ENCODE data around the gene DEFB116. TPM values are rescaled to one million over a fixed set of nuclear protein-coding genes. Genes with fewer than 3 reads are reported as not detected.
"Not testable (repeated sequence)": the region's sequence is repeated elsewhere in the genome, so short reads cannot be mapped to it uniquely, and the experiment has no call there.

DEFB116 gene, protein sequence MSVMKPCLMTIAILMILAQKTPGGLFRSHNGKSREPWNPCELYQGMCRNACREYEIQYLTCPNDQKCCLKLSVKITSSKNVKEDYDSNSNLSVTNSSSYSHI
- total RNA-seq (not detected), polyA plus RNA-seq (not detected)
- long read RNA-seq, donor 1, result 0 reads
- long read RNA-seq, donor 2, result 0 reads
- long read RNA-seq, donor 3, result 0 reads
- long read RNA-seq, donor 4, result 0 reads
- long read RNA-seq, donor 5, result 0 reads
- long read RNA-seq, donor 6, result 0 reads
- long read RNA-seq, donor 7, result 0 reads
- long read RNA-seq, donor 8, result 0 reads
- long read RNA-seq, donor 9, result 0 reads
- long read RNA-seq, donor 10, result 0 reads

DNA sequence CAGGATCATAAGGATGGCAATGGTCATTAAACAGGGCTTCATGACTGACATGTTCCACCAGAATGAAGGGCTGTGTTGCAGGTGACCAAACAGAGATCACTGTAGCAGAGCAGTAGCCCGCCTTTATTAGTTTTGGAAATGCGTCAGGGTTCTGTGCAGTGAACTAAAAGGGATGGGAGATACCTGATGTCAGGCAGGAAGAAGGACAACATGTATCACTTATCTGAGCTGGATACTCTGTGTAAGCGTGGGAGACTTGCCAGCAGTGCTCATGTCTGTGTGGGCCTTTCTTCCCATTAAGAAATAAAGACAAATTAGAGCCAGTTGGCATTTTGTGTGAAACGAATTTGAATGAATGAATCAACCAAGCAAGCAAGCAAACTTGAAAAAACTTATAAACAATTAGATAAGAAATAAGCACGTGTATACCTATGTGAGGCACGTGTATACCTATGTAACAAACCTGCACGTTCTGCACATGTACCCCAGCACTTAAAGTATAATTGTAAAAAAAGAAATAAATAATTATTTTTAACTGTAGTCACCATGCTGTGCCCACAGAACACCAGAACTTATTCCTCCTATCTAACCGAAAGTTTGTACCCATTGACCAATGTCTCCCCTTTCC is at the start of gene DEFB116:
TSS of gene DEFB116 (minus strand) at position 51 of the 628 bp plus-strand sequence. CDS start at position 51, 0 bp downstream.
- 35 to 44% (median 41%) methylated on average over 8 of the region's 8 CpGs for WGBS, 4 donors
- H3K27me3 ChIP-seq, result no peaks in the 10 kb centered on the region
- H3K4me3 ChIP-seq, result no peak within 1 kb of the TSS
- H3K27ac ChIP-seq, result no peak within 1 kb of the TSS
- no peaks in the 10 kb centered on the region for H3K9me3 ChIP-seq (replicated peaks in 1 of 3)
- no peaks in the 10 kb centered on the region for H3K4me1 ChIP-seq (replicated peaks in 1 of 2)
- no peaks in the 10 kb centered on the region for H3K36me3 ChIP-seq (replicated peaks in 1 of 2)
- TF ChIP-seq POLR2A (IDR thresholded peaks at IDR 0.05), result no peak
- TF ChIP-seq, protein P1, sequence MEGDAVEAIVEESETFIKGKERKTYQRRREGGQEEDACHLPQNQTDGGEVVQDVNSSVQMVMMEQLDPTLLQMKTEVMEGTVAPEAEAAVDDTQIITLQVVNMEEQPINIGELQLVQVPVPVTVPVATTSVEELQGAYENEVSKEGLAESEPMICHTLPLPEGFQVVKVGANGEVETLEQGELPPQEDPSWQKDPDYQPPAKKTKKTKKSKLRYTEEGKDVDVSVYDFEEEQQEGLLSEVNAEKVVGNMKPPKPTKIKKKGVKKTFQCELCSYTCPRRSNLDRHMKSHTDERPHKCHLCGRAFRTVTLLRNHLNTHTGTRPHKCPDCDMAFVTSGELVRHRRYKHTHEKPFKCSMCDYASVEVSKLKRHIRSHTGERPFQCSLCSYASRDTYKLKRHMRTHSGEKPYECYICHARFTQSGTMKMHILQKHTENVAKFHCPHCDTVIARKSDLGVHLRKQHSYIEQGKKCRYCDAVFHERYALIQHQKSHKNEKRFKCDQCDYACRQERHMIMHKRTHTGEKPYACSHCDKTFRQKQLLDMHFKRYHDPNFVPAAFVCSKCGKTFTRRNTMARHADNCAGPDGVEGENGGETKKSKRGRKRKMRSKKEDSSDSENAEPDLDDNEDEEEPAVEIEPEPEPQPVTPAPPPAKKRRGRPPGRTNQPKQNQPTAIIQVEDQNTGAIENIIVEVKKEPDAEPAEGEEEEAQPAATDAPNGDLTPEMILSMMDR (IDR thresholded peaks at IDR 0.05), result no peak
- intact Hi-C loops (cut with DNase I), result no loop called here
- no peak for DNase-seq

DNA sequence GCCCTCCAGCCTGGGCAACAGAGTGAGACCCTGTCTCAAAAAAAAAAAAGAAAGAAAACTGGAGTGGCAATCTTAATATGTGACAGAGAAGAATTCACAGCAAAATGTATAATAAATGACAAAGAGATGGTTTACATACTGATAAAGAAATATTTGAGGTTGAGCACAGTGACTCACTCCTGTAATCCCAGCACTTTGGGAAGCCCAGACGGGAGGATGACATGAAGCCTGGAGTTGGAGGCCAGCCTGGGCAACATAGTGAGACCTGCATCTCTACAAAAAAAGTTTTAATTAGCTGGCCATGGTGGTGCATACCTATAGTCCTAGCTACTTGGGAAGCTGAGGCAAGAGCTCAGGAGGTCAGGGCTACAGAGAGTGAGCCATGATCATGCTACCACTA is 47.6 kb upstream of the DEFB116 start:
- Histone ChIP-seq H3K9me3 (replicated peaks in 1 of 3) (no peaks in the 10 kb centered on the region), H3K27me3 (no peaks in the 10 kb centered on the region), H3K36me3 (replicated peaks in 1 of 2) (no peaks in the 10 kb centered on the region), H3K4me3 (no peak overlapping the region), H3K4me1 (replicated peaks in 1 of 2) (no peaks in the 10 kb centered on the region), H3K27ac (no peak overlapping the region)
- intact Hi-C loops (cut with DNase I), result no loop called here
- DNase-seq, result no peak
- TF ChIP-seq POLR2A (IDR thresholded peaks at IDR 0.05), result no peak
- TF ChIP-seq, protein P1 (IDR thresholded peaks at IDR 0.05), result no peak
- WGBS, 4 donors, result 28 to 47% (median 41%) methylated on average over 1 of the region's 1 CpG

DNA sequence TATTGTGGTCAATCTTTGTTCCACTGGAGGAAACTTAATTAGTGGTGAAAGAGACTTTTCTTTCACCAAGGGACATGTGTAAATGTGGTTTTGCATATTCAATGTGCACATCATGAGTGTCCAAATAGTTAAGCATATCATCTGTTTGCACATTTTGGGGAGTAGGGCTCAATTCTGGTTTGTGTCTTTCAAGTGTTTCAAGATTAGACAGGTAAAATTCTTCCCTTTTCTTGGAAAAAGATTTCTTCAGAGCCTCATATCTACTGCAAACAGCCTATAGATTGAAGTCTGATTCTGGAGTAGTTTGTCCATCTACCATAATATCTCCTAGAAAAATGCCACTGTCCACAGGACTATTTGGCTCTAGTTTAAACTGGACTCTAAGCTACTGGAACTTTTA is 33.1 kb upstream of the DEFB116 start:
- intact Hi-C loops (cut with DNase I), result no loop called here
- no peaks in the 10 kb centered on the region for H3K9me3 ChIP-seq (replicated peaks in 1 of 3)

DNA sequence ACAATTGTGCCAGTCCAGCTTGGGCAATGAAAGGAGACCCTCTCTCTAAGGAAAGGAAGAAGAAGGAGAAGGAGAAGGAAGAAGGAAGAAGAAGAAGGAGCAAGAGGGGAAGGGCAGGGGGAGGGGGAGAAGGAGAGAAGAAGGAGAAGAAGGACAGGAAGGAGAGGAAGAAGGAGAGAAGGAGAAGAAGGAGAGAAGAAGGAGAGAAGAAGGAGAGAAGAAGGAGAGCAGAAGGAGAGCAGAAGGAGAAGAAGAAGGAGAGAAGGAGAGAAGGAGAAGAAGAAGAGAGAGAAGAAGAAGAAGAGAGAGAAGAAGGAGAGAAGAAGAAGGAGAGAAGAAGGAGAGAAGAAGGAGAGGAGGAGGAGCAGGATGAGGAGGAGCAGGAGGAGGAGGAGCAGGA is 22.5 kb upstream of the DEFB116 start:
- intact Hi-C loops (cut with DNase I), result no loop called here
- DNase-seq, result no peak
- H3K36me3 ChIP-seq (replicated peaks in 1 of 2), result no peaks in the 10 kb centered on the region
- TF ChIP-seq POLR2A (IDR thresholded peaks at IDR 0.05), result no peak
- H3K4me3 ChIP-seq, result no peak overlapping the region
- H3K27me3 ChIP-seq, result no peaks in the 10 kb centered on the region
- H3K9me3 ChIP-seq (replicated peaks in 1 of 3), result no peaks in the 10 kb centered on the region
- H3K4me1 ChIP-seq (replicated peaks in 1 of 2), result no peaks in the 10 kb centered on the region
- H3K27ac ChIP-seq, result no peak overlapping the region

More for the DNA sequence above, 33.1 kb upstream of the DEFB116 start:
- TF ChIP-seq POLR2A (IDR thresholded peaks at IDR 0.05), result no peak
- TF ChIP-seq, protein P1 (IDR thresholded peaks at IDR 0.05), result no peak
- Histone ChIP-seq H3K27me3 (no peaks in the 10 kb centered on the region), H3K4me1 (replicated peaks in 1 of 2) (no peaks in the 10 kb centered on the region), H3K27ac (no peak overlapping the region), H3K4me3 (no peak overlapping the region), H3K36me3 (replicated peaks in 1 of 2) (no peaks in the 10 kb centered on the region)
- no peak for DNase-seq

DNA sequence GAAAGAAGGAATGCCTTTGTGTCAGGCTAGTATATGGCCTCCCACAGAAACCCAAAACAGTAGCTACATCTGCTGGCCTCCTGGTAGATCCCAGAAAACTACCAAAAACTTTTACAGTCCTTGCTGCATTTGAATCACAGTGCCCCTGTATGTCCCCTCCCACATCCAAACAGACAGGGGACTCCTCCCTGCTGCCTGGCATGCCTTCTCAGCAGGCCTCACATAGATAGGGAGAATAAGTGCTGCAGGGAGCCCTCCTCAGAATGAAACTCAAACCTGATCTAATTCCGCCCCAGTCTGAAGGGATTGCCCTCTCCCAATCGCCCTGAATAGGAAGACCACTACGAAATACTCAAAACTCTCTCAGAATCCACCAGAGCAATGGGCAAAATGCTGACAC is 14.1 kb upstream of the DEFB116 start:
- Histone ChIP-seq H3K27me3 (no peaks in the 10 kb centered on the region), H3K4me3 (no peak overlapping the region), H3K27ac (no peak overlapping the region), H3K9me3 (replicated peaks in 1 of 3) (no peaks in the 10 kb centered on the region), H3K36me3 (replicated peaks in 1 of 2) (no peaks in the 10 kb centered on the region), H3K4me1 (replicated peaks in 1 of 2) (no peaks in the 10 kb centered on the region)
- intact Hi-C loops (cut with DNase I), result no loop called here
- TF ChIP-seq, protein P1 (IDR thresholded peaks at IDR 0.05), result no peak
- TF ChIP-seq POLR2A (IDR thresholded peaks at IDR 0.05), result no peak
- DNase-seq, result no peak
- WGBS, 4 donors, result 38 to 50% (median 38%) methylated on average over 3 of the region's 3 CpGs

DNA sequence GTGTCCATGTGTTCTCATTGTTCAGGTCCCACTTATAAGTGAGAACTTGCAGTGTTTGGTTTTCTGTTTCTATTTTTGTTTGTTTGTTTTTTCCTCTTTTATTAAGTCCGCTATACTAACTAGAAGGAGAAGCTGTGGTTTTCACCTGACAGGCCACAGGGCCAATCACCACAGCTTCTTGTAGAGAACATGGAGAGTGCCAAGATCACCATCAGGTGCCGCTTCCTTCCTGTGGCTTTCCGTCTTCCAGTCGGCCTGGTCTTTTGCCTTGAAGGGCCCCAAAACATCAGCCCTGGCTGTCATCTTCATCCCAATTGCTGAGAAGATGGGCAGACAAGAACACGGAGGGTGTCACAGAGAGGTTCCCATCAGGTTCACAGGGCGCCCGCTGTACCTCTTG is 23.4 kb downstream of the DEFB116 start:
- 57 to 65% (median 61%) methylated on average over 5 to 7 of the region's 7 CpGs for WGBS, 4 donors
- H3K27me3 ChIP-seq; H3K4me3 ChIP-seq; H3K4me1 ChIP-seq (replicated peaks in 1 of 2); H3K9me3 ChIP-seq (replicated peaks in 1 of 3); DNase-seq; H3K27ac ChIP-seq; intact Hi-C loops (cut with DNase I); H3K36me3 ChIP-seq (replicated peaks in 1 of 2): not testable (repeated sequence)

All from adrenal gland (tissue), 19 donors.